ENCODE data around the gene RALA.

RALA gene

GRCh38 chr7:39753823-39754325 is 130.5 kb downstream of the RALA start:
- no peak for DNase-seq

DNA sequence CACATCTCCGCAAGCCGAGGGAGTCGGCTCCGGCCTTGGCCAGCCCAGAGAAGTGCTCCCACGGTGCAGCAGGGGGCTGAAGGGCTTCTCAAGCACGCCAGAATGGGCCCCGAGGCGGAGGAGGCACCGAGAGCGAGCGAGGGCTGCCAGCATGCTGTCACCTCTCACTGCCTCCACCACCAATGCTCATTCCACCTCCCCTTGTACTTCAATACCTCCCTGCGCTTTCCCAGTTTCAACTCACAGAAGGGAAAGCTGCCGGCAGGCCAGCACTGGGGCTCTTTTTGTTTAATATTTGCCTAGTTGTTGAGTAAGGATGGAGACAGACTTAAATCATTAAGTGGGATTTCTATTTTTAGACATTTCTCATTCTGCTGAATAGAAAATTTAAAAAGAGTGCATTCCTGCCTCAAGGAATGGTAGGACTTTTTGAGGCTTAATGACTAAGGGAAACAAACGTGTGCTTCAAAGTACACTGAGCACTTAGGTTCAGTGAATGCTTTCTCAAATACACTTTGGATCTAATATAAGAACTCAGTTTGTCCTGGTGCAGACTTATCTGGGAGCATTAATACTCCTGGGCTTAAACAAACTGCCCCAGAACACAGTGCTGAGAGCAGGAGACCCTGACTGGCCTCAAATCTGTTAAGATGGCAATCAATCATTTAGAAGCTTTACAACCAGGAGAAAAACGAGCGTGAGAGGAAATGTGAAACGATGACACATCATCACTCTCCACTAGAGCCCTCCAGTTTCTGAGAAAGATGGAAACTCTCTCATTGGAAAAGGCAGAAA is 131.2 kb downstream of the RALA start:
- no peak for DNase-seq
- no peak for TF ChIP-seq POLR2A (IDR thresholded peaks at IDR 0.05; ENCODE audit: low read length)
- TF ChIP-seq GATA1 (IDR thresholded peaks at IDR 0.05; ENCODE audit: low read depth, low read length), result no peak

More at GRCh38 chr7:39753823-39754325, 130.5 kb downstream of the RALA start:
- TF ChIP-seq POLR2A (IDR thresholded peaks at IDR 0.05; ENCODE audit: low read length) (no peak), GATA1 (IDR thresholded peaks at IDR 0.05; ENCODE audit: low read depth, low read length) (no peak)

DNA sequence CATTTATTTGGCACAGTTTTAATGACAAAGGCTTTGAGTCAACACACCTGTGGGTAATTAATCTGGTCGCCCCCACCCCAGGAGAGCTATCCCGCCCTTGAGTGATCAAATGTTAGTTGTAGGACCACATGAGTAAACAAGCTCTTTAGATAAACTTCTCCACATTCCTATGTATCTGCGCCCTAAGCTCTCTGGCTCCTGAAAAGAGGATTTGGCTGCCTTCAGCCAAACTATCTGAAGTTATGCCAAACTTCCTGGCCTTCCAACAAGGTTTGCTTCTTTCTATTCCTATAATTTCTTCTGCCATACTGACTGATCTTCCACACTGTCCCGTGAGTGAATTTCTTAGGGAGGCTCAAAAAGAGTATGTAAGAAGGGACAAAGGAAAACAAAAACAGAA is 134.2 kb downstream of the RALA start:
- no peak for DNase-seq
- TF ChIP-seq POLR2A (IDR thresholded peaks at IDR 0.05; ENCODE audit: low read length), result no peak
- no peak for TF ChIP-seq GATA1 (IDR thresholded peaks at IDR 0.05; ENCODE audit: low read depth, low read length)
